ENCODE data around the gene HOXC9.

HOXC9 gene

GRCh38 chr12:53976172-53976822 lies 23.7 kb upstream of the HOXC9 start:
- no peak for DNase-seq

GRCh38 chr12:53976823-53977595 lies 23.0 kb upstream of the HOXC9 start:
- DNase-seq = no peak

GRCh38 chr12:53977596-53978445 lies 22.1 kb upstream of the HOXC9 start:
- no peak for DNase-seq

- DNase-seq = no peak
Measured at GRCh38 chr12:53978477-53979356, 21.2 kb upstream of the HOXC9 start.

- no peak for DNase-seq
Measured at GRCh38 chr12:53980104-53980801, 19.7 kb upstream of the HOXC9 start.

GRCh38 chr12:53980802-53981496 lies 19.0 kb upstream of the HOXC9 start:
- DNase-seq = no peak

- DNase-seq = no peak
Measured at GRCh38 chr12:53981634-53982565, 18.1 kb upstream of the HOXC9 start.

- DNase-seq = no peak
Measured at GRCh38 chr12:53982648-53983567, 17.1 kb upstream of the HOXC9 start.

GRCh38 chr12:53983568-53983949 lies 16.4 kb upstream of the HOXC9 start:
- DNase-seq = no peak

- no peak for DNase-seq
Measured at GRCh38 chr12:53983950-53984572, 15.9 kb upstream of the HOXC9 start.

- DNase-seq = peak; percentile 83 to 91
Measured at GRCh38 chr12:53984901-53985691, 14.9 kb upstream of the HOXC9 start, which contains the start of gene HOXC10. HOXC10 (plus strand) TSS chr12:53985146; CDS start chr12:53985260, 114 bp downstream.

GRCh38 chr12:53985692-53985993 lies 14.3 kb upstream of the HOXC9 start:
- no peak for DNase-seq

GRCh38 chr12:53985994-53986685 lies 13.8 kb upstream of the HOXC9 start:
- DNase-seq = no peak

- no peak for DNase-seq
Measured at GRCh38 chr12:53986686-53987483, 13.1 kb upstream of the HOXC9 start.

- no peak for DNase-seq
Measured at GRCh38 chr12:53987787-53988230, 12.2 kb upstream of the HOXC9 start.

Measured in SHP77 (cell line).